Choroid plexus epithelial cell (primary cell): ENCODE results near the gene SPATA13.

Source experiments
- DNase-seq: peaks from one replicate; pipeline ENCODE4 v3.0.0-alpha.2; 2010; ENCODE audit warnings: low read depth
- H3K4me3 ChIP-seq: 2 replicates; pipeline ENCODE4 v1.5.1; 2011; ENCODE audit warnings: low read depth, mild to moderate bottlenecking, control low read depth, low read length, moderate library complexity
- CTCF ChIP-seq: conservative IDR thresholded peaks from 2 replicates; pipeline ENCODE4 v1.5.1; 2011; ENCODE audit warnings: low read depth, mild to moderate bottlenecking, control low read depth, inconsistent platforms, low read length, moderate library complexity

SPATA13 gene

GRCh38 chr13:24153347-24153746 is 7.2 kb upstream of the SPATA13 start:
- no peak for DNase-seq
- H3K4me3 ChIP-seq: no peak overlapping the region
- no peak for TF ChIP-seq CTCF

GRCh38 chr13:24153979-24154701 is 6.4 kb upstream of the SPATA13 start:
- no peak for DNase-seq
- no peak overlapping the region for H3K4me3 ChIP-seq
- no peak for TF ChIP-seq CTCF

GRCh38 chr13:24159357-24159756 is 1.2 kb upstream of the SPATA13 start:
- no peak for DNase-seq
- no peak for TF ChIP-seq CTCF

GRCh38 chr13:24161010-24161775 is 673 bp downstream of the SPATA13 start:
- H3K4me3 ChIP-seq: peak overlapping the region; percentile 76
- no peak for DNase-seq
- TF ChIP-seq CTCF: no peak

More at GRCh38 chr13:24159357-24159756, 1.2 kb upstream of the SPATA13 start:
- no peak overlapping the region for H3K4me3 ChIP-seq

- TF ChIP-seq CTCF: no peak
- no peak for DNase-seq
- H3K4me3 ChIP-seq: no peak overlapping the region
Measured at GRCh38 chr13:24161980-24162525, 1.5 kb downstream of the SPATA13 start.

GRCh38 chr13:24162604-24163003 is 2.1 kb downstream of the SPATA13 start:
- no peak for TF ChIP-seq CTCF
- DNase-seq: peak; percentile 52
- no peak overlapping the region for H3K4me3 ChIP-seq
